ENCODE measurements around the gene CLEC16A. TPM values are rescaled to one million over a fixed set of nuclear protein-coding genes. Genes with fewer than 3 reads are reported as not detected.
A peak's percentile ranks its signal among the peaks of the same experiment; 100 is the strongest.

CLEC16A gene
- total and polyA plus RNA-seq, 9 of the 15 experiments (the other 6 are each of a cell fraction or from before 2014, with no cell fraction given): 1.00 to 22.3 (median 10.0) TPM

- TF ChIP-seq MTA3 (IDR thresholded peaks at IDR 0.05; ENCODE audit: borderline replicate concordance) (no peak; the same call in 1 of the 2 replicates), KLF13 (tag; IDR thresholded peaks at IDR 0.05; ENCODE audit: borderline replicate concordance, low read depth) (no peak), TCFL5 (CRISPR knock-in tag; conservative IDR thresholded peaks at IDR 0.05) (no peak), MIER1 (IDR thresholded peaks at IDR 0.05; ENCODE audit: low read depth) (no peak), SRSF7 (optimal IDR thresholded peaks at IDR 0.05; ENCODE audit: low read depth, low read length) (no peak), JUND (IDR thresholded peaks at IDR 0.05; ENCODE audit: borderline replicate concordance, low read depth, low read length) (peak; percentile 62), JUND (tag; IDR thresholded peaks at IDR 0.05; ENCODE audit: borderline replicate concordance, low read depth, low read length) (no peak; the same call in 2 of the 3 replicates), ATF6 (CRISPR knock-in tag; IDR thresholded peaks at IDR 0.05) (0 out of 2 replicates have a peak, but pooled peaks have one; percentile 70), ID3 (CRISPR knock-in tag; IDR thresholded peaks at IDR 0.05) (no peak), ID3 (tag; IDR thresholded peaks at IDR 0.05) (peak; percentile 69; the same call in 1 of the 2 replicates), DLX4 (CRISPR knock-in tag; IDR thresholded peaks at IDR 0.05) (no peak), KLF1 (tag; IDR thresholded peaks at IDR 0.05) (0 out of 2 replicates have a peak, but pooled peaks have one; percentile 34), ZNF124 (CRISPR knock-in tag; IDR thresholded peaks at IDR 0.05) (no peak), ZBTB1 (CRISPR knock-in tag; IDR thresholded peaks at IDR 0.05; ENCODE audit: borderline replicate concordance, low read depth) (peak; percentile 92; the same call in 1 of the 2 replicates), RBBP5 (IDR thresholded peaks at IDR 0.05; ENCODE audit: borderline replicate concordance, insufficient read depth, low read length, poor library complexity, severe bottlenecking) (peak; percentile 96), U2AF1 (optimal IDR thresholded peaks at IDR 0.05; ENCODE audit: low read depth, low read length) (peak; percentile 63), ZNF77 (CRISPR knock-in tag; IDR thresholded peaks at IDR 0.05) (no peak)
- TF ChIP-seq, protein P1, sequence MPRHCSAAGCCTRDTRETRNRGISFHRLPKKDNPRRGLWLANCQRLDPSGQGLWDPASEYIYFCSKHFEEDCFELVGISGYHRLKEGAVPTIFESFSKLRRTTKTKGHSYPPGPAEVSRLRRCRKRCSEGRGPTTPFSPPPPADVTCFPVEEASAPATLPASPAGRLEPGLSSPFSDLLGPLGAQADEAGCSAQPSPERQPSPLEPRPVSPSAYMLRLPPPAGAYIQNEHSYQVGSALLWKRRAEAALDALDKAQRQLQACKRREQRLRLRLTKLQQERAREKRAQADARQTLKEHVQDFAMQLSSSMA (CRISPR knock-in tag; IDR thresholded peaks at IDR 0.05): no peak
- TF ChIP-seq, protein P2, sequence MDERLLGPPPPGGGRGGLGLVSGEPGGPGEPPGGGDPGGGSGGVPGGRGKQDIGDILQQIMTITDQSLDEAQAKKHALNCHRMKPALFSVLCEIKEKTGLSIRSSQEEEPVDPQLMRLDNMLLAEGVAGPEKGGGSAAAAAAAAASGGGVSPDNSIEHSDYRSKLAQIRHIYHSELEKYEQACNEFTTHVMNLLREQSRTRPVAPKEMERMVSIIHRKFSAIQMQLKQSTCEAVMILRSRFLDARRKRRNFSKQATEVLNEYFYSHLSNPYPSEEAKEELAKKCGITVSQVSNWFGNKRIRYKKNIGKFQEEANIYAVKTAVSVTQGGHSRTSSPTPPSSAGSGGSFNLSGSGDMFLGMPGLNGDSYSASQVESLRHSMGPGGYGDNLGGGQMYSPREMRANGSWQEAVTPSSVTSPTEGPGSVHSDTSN (CRISPR knock-in tag; IDR thresholded peaks at IDR 0.05; ENCODE audit: low read depth): 0 out of 2 replicates have a peak, but pooled peaks have one; percentile 2
- TF ChIP-seq, protein P2 (tag; conservative IDR thresholded peaks at IDR 0.05; ENCODE audit: low read depth): no peak
Measured at GRCh38 chr16:10944249-10945064, at the start of gene CLEC16A (continued).

Data from K562 (cell line).